D721Med (cell line): ENCODE measurements around the gene LRRN4.

Experiments
- DNase-seq: peaks from one replicate; pipeline ENCODE4 v3.0.0; 2011; ENCODE audit warnings: low spot score; ENCODE audit not compliant: insufficient read length
- FAIRE-seq: peaks from 2 replicates; lab custom pipeline; 2011; peaks lifted over from hg19 to GRCh38; lab: Jason Lieb, UNC
- TF ChIP-seq, protein P1 (sequence below): IDR thresholded peaks from 2 replicates; pipeline ENCODE4 v1.5.1; 2012; ENCODE audit warnings: mild to moderate bottlenecking, control low read depth; ENCODE audit not compliant: insufficient read depth; ENCODE audit errors: missing control alignments

Gene LRRN4

DNA sequence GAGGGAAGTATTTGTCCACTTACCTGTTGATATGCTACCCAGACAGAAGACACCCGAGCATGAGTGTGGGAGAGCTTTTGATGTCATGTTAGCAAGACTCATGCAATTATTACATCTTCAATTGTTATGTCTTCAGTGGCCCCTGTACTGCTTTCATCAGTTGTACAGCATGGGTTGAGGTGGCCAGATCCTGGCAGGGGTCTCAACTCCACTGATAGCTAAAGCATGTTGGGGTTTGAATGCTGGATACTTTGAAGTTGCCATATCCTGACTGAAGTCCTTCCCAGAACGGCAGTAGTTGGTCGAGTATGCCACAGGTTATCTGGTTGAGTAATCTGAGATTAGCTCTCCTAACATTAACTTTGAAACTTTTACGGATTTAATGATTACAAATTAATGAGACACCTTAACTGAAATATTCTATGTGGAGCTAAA, 46.7 kb downstream of the LRRN4 start:
- FAIRE-seq (no peak), DNase-seq (no peak)
- TF ChIP-seq, protein P1, sequence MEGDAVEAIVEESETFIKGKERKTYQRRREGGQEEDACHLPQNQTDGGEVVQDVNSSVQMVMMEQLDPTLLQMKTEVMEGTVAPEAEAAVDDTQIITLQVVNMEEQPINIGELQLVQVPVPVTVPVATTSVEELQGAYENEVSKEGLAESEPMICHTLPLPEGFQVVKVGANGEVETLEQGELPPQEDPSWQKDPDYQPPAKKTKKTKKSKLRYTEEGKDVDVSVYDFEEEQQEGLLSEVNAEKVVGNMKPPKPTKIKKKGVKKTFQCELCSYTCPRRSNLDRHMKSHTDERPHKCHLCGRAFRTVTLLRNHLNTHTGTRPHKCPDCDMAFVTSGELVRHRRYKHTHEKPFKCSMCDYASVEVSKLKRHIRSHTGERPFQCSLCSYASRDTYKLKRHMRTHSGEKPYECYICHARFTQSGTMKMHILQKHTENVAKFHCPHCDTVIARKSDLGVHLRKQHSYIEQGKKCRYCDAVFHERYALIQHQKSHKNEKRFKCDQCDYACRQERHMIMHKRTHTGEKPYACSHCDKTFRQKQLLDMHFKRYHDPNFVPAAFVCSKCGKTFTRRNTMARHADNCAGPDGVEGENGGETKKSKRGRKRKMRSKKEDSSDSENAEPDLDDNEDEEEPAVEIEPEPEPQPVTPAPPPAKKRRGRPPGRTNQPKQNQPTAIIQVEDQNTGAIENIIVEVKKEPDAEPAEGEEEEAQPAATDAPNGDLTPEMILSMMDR = no peak

DNA sequence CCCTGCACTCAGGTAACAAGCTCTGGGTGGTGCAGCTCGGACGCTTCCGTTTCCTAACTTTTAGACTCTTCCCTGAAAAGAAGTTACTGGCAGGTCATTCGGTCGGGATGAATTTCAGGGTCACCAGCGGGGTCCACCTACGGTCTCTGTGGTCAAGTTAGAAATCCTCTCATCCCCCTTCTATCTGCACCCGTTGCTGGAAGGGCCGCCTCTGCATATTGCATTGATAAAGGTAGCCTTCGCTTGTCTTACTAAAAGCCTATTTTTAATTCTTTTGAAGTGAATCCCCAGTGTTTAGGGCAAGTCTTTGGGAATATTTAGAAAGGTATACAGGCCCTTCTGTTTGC, 47.3 kb downstream of the LRRN4 start:
- FAIRE-seq = no peak
- no peak for DNase-seq
- TF ChIP-seq, protein P1 = no peak

DNA sequence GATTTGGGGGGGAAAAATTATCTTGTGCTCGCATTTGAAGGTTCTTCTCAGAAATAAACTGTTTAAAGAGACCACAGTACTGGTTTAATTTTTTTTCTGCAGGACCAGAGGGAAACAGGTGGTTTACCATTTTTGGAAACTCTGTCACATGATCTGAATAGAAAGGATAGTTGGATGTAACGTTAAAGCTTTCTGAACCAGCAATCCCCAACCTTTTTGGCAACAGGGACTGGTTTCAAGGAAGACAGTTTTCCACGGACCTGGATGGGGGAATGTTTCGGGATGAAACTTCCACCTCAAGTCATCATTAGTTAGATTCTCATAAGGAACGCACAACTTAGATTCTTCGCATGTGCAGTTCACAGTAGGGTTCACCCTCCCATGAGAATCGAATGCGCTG, 53.0 kb downstream of the LRRN4 start:
- DNase-seq (no peak), FAIRE-seq (no peak)
- TF ChIP-seq, protein P1 = no peak

DNA sequence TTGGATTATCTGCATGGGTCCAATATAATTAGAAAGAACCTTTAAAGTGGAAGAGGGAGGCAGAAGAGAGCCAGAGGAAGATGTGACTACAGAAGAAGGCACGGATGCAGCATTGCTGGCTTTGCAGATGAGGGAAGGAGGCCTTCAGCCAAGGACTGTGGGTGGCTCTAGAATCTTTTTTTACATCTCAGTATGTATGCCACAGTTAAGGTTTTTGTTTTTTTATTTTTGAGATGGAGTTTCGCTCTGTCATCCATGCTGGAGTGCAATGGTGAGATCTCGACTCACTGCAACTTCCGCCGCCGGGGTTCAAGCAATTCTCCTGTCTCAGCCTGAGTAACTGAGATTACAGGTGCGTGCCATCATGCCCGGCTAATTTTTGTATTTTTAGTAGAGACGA, 54.1 kb downstream of the LRRN4 start:
- TF ChIP-seq, protein P1 = no peak
- DNase-seq (no peak), FAIRE-seq (no peak)

DNA sequence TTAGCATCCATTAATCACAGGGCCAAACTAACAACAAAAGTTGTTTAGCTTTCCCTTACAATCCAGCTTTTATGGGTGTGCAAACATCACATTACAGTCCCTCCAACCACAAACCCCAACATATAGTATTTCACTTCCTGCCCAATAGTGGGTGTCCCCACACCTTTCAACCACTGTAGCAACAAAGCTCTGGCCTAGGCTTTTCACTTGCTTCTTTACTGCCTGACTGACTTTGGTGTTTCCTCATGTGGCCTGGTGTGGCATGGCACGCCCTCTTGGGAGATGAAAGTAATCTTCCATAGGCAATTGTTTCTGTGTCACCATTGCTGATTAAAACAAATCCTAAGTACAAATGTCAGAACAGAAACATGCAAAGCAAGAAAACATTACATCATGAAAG, 57.1 kb downstream of the LRRN4 start:
- DNase-seq = no peak
- TF ChIP-seq, protein P1 = no peak
- no peak for FAIRE-seq

DNA sequence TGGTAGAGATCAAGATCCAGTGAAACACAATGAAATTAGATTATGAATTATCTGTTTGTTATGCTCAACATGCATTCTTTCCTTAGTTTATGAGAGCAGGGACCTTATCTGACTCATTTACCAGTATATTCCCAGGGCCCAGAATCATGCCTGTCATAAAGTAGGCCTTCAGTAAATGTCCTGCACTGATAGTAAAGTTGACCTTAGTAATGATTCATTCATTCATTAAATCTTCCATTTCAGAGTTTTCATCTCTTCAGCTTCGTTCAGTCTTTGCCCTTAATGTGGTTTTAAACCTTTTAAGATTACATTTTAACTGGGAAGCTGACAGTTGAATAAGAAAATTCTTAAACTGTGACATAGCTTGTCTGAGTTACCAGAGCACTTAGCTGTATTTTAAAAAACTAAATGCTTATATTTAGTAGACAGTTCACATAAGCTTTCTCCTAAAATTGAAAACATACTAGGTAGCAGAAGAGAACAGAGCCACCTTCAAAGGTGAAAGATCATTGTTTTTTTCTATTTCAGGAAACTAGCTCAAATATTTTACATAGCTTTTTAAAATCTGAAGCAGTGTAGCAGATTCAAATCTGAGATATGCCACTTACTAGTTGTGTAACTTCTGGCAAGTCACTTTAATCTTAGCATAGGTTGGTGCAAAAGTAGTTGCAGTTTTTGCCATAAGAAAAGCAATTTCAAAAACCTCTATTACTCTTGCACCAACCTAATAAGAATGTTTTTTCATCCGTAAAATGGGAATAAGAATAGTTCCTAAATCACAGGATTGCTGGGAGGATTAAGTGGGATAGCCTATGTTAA, 62.0 kb downstream of the LRRN4 start:
- TF ChIP-seq, protein P1 = no peak
- no peak for FAIRE-seq

DNA sequence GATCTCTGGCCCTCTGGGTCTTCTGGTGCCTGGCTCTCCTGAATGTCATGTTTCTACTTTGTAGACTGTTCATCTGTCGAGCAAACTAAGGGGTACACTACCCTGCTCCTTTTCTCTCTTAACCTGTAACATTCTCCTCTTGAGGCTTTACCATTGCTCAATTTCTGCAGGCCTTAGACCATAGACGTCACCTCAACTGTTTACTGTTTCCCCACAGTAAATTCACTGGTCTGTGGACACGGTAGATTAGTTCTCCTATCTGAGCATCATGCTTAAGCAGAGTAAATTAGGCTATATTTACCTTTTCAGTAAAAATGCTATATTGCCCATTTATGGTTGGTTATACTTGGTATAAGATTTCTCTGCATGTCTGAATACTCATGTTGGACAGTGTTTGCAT, 62.9 kb downstream of the LRRN4 start:
- FAIRE-seq (no peak), DNase-seq (no peak)
- TF ChIP-seq, protein P1 = no peak

More for the DNA sequence above, 62.0 kb downstream of the LRRN4 start:
- no peak for DNase-seq
